ENCODE results near the gene CGNL1.

DNA sequence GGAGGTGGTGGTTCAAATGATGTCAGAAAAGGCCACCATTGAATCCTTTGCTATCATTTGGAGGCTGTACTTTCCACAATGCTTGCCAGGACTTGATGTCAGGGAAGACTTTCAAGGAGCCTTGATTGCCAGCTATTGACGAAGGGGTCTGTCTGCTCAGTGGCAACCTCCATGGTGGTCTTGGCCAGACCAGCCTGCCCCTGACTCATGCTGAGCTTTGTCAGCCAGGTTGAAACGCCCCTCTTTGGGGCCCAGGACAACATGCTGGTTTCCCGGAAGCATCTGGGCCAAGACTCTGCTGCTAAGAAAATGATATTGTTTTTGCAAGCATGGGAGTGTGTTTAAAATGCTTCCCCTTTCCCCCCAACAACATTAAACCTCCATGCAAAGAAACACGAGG is 26.7 kb downstream of the CGNL1 start:
- TF ChIP-seq, protein P1, sequence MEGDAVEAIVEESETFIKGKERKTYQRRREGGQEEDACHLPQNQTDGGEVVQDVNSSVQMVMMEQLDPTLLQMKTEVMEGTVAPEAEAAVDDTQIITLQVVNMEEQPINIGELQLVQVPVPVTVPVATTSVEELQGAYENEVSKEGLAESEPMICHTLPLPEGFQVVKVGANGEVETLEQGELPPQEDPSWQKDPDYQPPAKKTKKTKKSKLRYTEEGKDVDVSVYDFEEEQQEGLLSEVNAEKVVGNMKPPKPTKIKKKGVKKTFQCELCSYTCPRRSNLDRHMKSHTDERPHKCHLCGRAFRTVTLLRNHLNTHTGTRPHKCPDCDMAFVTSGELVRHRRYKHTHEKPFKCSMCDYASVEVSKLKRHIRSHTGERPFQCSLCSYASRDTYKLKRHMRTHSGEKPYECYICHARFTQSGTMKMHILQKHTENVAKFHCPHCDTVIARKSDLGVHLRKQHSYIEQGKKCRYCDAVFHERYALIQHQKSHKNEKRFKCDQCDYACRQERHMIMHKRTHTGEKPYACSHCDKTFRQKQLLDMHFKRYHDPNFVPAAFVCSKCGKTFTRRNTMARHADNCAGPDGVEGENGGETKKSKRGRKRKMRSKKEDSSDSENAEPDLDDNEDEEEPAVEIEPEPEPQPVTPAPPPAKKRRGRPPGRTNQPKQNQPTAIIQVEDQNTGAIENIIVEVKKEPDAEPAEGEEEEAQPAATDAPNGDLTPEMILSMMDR (IDR thresholded peaks at IDR 0.05), result no peak
- TF ChIP-seq POLR2A (IDR thresholded peaks at IDR 0.05), result no peak
